ENCODE measurements around the gene BIRC5.

BIRC5 gene

DNA sequence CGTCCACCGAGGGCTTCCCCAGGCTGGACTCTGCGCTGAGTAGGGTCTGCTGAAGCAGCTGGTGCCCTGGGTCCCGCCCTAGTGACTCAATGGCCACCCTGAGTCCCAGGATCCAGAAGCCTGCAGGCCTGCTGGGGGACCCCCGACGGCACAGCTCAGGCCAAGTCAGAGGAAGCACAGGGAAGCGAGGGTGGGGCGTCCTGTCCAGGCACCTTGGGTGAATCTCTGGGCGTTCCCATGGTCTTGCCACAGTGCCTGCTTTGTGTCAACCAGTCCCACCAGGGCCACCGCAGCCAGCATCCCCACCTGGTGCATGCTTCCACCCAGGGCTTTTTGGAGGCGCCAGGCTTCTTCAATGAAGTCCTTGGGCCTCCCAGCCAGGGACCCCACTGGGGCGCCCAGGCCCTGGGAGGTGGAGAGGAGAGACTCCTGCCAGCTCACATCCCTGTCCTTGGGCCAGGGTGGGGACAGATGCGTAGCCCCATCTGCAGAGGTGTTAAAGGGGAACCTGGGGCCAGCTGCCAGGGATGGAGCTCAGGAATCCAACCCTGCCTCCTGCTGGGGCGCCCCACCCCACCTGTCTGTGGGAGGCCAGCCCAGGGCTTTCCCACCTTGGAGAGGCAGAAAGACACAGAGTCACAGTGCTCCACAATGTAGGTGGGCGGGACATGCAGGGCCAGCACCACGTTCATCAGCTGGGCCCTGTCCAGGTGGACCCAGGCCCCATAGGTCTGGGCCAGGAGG is 35.2 kb downstream of the BIRC5 start:
- H3K36me3 ChIP-seq (ENCODE audit: control insufficient read depth, low read length): no peaks in the 10 kb centered on the region
- no peak overlapping the region for H3K27ac ChIP-seq (ENCODE audit: low read depth, low read length)
- peaks cover 18% of the 10 kb centered on the region for H3F3A ChIP-seq (ENCODE audit: control insufficient read depth, insufficient read depth)
- TF ChIP-seq EZH2phosphoT487 (IDR thresholded peaks at IDR 0.05; ENCODE audit: borderline replicate concordance, low read length): no peak
- H3K4me3 ChIP-seq (ENCODE audit: low read length): no peak overlapping the region
- H3K4me1 ChIP-seq (ENCODE audit: control insufficient read depth, low read length): peaks cover 46% of the 10 kb centered on the region
- H3K9me3 ChIP-seq (ENCODE audit: control insufficient read depth, insufficient read depth, low read length): no peaks in the 10 kb centered on the region
- no peak overlapping the region for H3K4me2 ChIP-seq (ENCODE audit: low read length)
- no peaks in the 10 kb centered on the region for H3K9me2 ChIP-seq (replicated peaks; ENCODE audit: control insufficient read depth, low read length)
- H3K79me2 ChIP-seq (ENCODE audit: control insufficient read depth, low read length): no peaks in the 10 kb centered on the region
- H4K20me1 ChIP-seq (ENCODE audit: control insufficient read depth, insufficient read depth, low read depth, low read length): no peaks in the 10 kb centered on the region
- no peaks in the 10 kb centered on the region for H3K27me3 ChIP-seq (ENCODE audit: control insufficient read depth, low read length)

- H3K27me3 ChIP-seq (ENCODE audit: control insufficient read depth, low read length): no peaks in the 10 kb centered on the region
- H3K36me3 ChIP-seq (ENCODE audit: control insufficient read depth, low read length): no peaks in the 10 kb centered on the region
- H3K9me3 ChIP-seq (ENCODE audit: control insufficient read depth, insufficient read depth, low read length): no peaks in the 10 kb centered on the region
- no peak overlapping the region for H3K27ac ChIP-seq (ENCODE audit: low read depth, low read length)
- no peak overlapping the region; the same call in 1 of the 2 replicates for H3K4me3 ChIP-seq (ENCODE audit: low read length)
- peaks cover 44% of the 10 kb centered on the region for H3K4me1 ChIP-seq (ENCODE audit: control insufficient read depth, low read length)
- TF ChIP-seq EZH2phosphoT487 (IDR thresholded peaks at IDR 0.05; ENCODE audit: borderline replicate concordance, low read length): no peak
- TF ChIP-seq, protein P1, sequence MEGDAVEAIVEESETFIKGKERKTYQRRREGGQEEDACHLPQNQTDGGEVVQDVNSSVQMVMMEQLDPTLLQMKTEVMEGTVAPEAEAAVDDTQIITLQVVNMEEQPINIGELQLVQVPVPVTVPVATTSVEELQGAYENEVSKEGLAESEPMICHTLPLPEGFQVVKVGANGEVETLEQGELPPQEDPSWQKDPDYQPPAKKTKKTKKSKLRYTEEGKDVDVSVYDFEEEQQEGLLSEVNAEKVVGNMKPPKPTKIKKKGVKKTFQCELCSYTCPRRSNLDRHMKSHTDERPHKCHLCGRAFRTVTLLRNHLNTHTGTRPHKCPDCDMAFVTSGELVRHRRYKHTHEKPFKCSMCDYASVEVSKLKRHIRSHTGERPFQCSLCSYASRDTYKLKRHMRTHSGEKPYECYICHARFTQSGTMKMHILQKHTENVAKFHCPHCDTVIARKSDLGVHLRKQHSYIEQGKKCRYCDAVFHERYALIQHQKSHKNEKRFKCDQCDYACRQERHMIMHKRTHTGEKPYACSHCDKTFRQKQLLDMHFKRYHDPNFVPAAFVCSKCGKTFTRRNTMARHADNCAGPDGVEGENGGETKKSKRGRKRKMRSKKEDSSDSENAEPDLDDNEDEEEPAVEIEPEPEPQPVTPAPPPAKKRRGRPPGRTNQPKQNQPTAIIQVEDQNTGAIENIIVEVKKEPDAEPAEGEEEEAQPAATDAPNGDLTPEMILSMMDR (IDR thresholded peaks at IDR 0.05; ENCODE audit: low read depth, low read length, poor library complexity, severe bottlenecking): no peak
- no peaks in the 10 kb centered on the region for H3K79me2 ChIP-seq (ENCODE audit: control insufficient read depth, low read length)
- peaks cover 18% of the 10 kb centered on the region for H3F3A ChIP-seq (ENCODE audit: control insufficient read depth, insufficient read depth)
- H4K20me1 ChIP-seq (ENCODE audit: control insufficient read depth, insufficient read depth, low read depth, low read length): no peaks in the 10 kb centered on the region
- H3K9me2 ChIP-seq (replicated peaks; ENCODE audit: control insufficient read depth, low read length): no peaks in the 10 kb centered on the region
- H3K4me2 ChIP-seq (ENCODE audit: low read length): peak overlapping the region; percentile 92
Measured at GRCh38 chr17:78249818-78250806, 36.1 kb downstream of the BIRC5 start.

- H3K4me2 ChIP-seq (ENCODE audit: low read length): peak overlapping the region; percentile 92
- no peaks in the 10 kb centered on the region for H3K9me3 ChIP-seq (ENCODE audit: control insufficient read depth, insufficient read depth, low read length)
- H3K27ac ChIP-seq (ENCODE audit: low read depth, low read length): peak overlapping the region; percentile 91
- peak overlapping the region; percentile 64 for H3K4me3 ChIP-seq (ENCODE audit: low read length)
- no peaks in the 10 kb centered on the region for H3K79me2 ChIP-seq (ENCODE audit: control insufficient read depth, low read length)
- H3K27me3 ChIP-seq (ENCODE audit: control insufficient read depth, low read length): no peaks in the 10 kb centered on the region
- TF ChIP-seq EZH2phosphoT487 (IDR thresholded peaks at IDR 0.05; ENCODE audit: borderline replicate concordance, low read length): no peak
- TF ChIP-seq, protein P1 (IDR thresholded peaks at IDR 0.05; ENCODE audit: low read depth, low read length, poor library complexity, severe bottlenecking): peak; percentile 99
- H3K36me3 ChIP-seq (ENCODE audit: control insufficient read depth, low read length): no peaks in the 10 kb centered on the region
- peaks cover 18% of the 10 kb centered on the region for H3F3A ChIP-seq (ENCODE audit: control insufficient read depth, insufficient read depth)
- no peaks in the 10 kb centered on the region for H3K9me2 ChIP-seq (replicated peaks; ENCODE audit: control insufficient read depth, low read length)
- peaks cover 52% of the 10 kb centered on the region for H3K4me1 ChIP-seq (ENCODE audit: control insufficient read depth, low read length)
- no peaks in the 10 kb centered on the region for H4K20me1 ChIP-seq (ENCODE audit: control insufficient read depth, insufficient read depth, low read depth, low read length)
Measured at GRCh38 chr17:78250891-78251772, 37.1 kb downstream of the BIRC5 start.
